ENCODE measurements around the gene GBE1. TPM values are rescaled to one million over a fixed set of nuclear protein-coding genes. Genes with fewer than 3 reads are reported as not detected.

Gene GBE1
- total and polyA plus RNA-seq, 10 of the 15 experiments (the other 5 are each of a cell fraction or from before 2014, with no cell fraction given), result 21.4 to 62.2 (median 41.5) TPM

- TF ChIP-seq TAF1 (IDR thresholded peaks at IDR 0.05; ENCODE audit: borderline replicate concordance, low read depth, low read length) (no peak), RCOR1 (conservative IDR thresholded peaks at IDR 0.05; ENCODE audit: low read depth, low read length) (no peak), CHD4 (IDR thresholded peaks at IDR 0.05) (no peak), RB1 (IDR thresholded peaks at IDR 0.05; ENCODE audit: borderline replicate concordance) (no peak), NR2F1 (conservative IDR thresholded peaks at IDR 0.05) (no peak), HDGF (IDR thresholded peaks at IDR 0.05) (no peak), BACH1 (IDR thresholded peaks at IDR 0.05; ENCODE audit: borderline replicate concordance) (no peak), GABPA (IDR thresholded peaks at IDR 0.05; ENCODE audit: low read depth) (0 out of 2 replicates have a peak, but pooled peaks have one; percentile 41), RAD51 (IDR thresholded peaks at IDR 0.05) (no peak), SIX5 (IDR thresholded peaks at IDR 0.05; ENCODE audit: low read depth, low read length, severe bottlenecking) (no peak), ZNF384 (IDR thresholded peaks at IDR 0.05; ENCODE audit: borderline replicate concordance, low read depth, low read length) (no peak), BCL11A (IDR thresholded peaks at IDR 0.05; ENCODE audit: low read depth, low read length) (no peak), IKZF1 (conservative IDR thresholded peaks at IDR 0.05) (0 out of 2 replicates have a peak, but pooled peaks have one; percentile 29), MXI1 (IDR thresholded peaks at IDR 0.05; ENCODE audit: low read depth, low read length) (no peak), YBX1 (IDR thresholded peaks at IDR 0.05) (no peak), ZNF217 (IDR thresholded peaks at IDR 0.05) (no peak), USF2 (IDR thresholded peaks at IDR 0.05; ENCODE audit: borderline replicate concordance, low read depth, low read length) (no peak), MTA2 (IDR thresholded peaks at IDR 0.05; ENCODE audit: low read depth) (0 out of 2 replicates have a peak, but pooled peaks have one; percentile 19), ATF7 (IDR thresholded peaks at IDR 0.05; ENCODE audit: low read depth) (0 out of 2 replicates have a peak, but pooled peaks have one; percentile 36)
- TF ChIP-seq, protein P1, sequence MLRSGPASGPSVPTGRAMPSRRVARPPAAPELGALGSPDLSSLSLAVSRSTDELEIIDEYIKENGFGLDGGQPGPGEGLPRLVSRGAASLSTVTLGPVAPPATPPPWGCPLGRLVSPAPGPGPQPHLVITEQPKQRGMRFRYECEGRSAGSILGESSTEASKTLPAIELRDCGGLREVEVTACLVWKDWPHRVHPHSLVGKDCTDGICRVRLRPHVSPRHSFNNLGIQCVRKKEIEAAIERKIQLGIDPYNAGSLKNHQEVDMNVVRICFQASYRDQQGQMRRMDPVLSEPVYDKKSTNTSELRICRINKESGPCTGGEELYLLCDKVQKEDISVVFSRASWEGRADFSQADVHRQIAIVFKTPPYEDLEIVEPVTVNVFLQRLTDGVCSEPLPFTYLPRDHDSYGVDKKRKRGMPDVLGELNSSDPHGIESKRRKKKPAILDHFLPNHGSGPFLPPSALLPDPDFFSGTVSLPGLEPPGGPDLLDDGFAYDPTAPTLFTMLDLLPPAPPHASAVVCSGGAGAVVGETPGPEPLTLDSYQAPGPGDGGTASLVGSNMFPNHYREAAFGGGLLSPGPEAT (IDR thresholded peaks at IDR 0.05; ENCODE audit: low read depth), result no peak
- TF ChIP-seq, protein P2, sequence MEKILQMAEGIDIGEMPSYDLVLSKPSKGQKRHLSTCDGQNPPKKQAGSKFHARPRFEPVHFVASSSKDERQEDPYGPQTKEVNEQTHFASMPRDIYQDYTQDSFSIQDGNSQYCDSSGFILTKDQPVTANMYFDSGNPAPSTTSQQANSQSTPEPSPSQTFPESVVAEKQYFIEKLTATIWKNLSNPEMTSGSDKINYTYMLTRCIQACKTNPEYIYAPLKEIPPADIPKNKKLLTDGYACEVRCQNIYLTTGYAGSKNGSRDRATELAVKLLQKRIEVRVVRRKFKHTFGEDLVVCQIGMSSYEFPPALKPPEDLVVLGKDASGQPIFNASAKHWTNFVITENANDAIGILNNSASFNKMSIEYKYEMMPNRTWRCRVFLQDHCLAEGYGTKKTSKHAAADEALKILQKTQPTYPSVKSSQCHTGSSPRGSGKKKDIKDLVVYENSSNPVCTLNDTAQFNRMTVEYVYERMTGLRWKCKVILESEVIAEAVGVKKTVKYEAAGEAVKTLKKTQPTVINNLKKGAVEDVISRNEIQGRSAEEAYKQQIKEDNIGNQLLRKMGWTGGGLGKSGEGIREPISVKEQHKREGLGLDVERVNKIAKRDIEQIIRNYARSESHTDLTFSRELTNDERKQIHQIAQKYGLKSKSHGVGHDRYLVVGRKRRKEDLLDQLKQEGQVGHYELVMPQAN (conservative IDR thresholded peaks at IDR 0.05), result no peak
- TF ChIP-seq, protein P3, sequence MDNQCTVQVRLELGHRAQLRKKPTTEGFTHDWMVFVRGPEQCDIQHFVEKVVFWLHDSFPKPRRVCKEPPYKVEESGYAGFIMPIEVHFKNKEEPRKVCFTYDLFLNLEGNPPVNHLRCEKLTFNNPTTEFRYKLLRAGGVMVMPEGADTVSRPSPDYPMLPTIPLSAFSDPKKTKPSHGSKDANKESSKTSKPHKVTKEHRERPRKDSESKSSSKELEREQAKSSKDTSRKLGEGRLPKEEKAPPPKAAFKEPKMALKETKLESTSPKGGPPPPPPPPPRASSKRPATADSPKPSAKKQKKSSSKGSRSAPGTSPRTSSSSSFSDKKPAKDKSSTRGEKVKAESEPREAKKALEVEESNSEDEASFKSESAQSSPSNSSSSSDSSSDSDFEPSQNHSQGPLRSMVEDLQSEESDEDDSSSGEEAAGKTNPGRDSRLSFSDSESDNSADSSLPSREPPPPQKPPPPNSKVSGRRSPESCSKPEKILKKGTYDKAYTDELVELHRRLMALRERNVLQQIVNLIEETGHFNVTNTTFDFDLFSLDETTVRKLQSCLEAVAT (IDR thresholded peaks at IDR 0.05), result no peak
- TF ChIP-seq, protein P4, sequence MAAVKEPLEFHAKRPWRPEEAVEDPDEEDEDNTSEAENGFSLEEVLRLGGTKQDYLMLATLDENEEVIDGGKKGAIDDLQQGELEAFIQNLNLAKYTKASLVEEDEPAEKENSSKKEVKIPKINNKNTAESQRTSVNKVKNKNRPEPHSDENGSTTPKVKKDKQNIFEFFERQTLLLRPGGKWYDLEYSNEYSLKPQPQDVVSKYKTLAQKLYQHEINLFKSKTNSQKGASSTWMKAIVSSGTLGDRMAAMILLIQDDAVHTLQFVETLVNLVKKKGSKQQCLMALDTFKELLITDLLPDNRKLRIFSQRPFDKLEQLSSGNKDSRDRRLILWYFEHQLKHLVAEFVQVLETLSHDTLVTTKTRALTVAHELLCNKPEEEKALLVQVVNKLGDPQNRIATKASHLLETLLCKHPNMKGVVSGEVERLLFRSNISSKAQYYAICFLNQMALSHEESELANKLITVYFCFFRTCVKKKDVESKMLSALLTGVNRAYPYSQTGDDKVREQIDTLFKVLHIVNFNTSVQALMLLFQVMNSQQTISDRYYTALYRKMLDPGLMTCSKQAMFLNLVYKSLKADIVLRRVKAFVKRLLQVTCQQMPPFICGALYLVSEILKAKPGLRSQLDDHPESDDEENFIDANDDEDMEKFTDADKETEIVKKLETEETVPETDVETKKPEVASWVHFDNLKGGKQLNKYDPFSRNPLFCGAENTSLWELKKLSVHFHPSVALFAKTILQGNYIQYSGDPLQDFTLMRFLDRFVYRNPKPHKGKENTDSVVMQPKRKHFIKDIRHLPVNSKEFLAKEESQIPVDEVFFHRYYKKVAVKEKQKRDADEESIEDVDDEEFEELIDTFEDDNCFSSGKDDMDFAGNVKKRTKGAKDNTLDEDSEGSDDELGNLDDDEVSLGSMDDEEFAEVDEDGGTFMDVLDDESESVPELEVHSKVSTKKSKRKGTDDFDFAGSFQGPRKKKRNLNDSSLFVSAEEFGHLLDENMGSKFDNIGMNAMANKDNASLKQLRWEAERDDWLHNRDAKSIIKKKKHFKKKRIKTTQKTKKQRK (IDR thresholded peaks at IDR 0.05; ENCODE audit: low read depth, low read length), result no peak
Measured at GRCh38 chr3:81788610-81789009, 27.2 kb upstream of the GBE1 start (continued).
